ENCODE data around the gene CPT2. TPM values are rescaled to one million over a fixed set of nuclear protein-coding genes. Genes with fewer than 3 reads are reported as not detected.

The CPT2 gene
- total RNA-seq, 1 donor from 2014 or later, result 19.0 TPM

DNA sequence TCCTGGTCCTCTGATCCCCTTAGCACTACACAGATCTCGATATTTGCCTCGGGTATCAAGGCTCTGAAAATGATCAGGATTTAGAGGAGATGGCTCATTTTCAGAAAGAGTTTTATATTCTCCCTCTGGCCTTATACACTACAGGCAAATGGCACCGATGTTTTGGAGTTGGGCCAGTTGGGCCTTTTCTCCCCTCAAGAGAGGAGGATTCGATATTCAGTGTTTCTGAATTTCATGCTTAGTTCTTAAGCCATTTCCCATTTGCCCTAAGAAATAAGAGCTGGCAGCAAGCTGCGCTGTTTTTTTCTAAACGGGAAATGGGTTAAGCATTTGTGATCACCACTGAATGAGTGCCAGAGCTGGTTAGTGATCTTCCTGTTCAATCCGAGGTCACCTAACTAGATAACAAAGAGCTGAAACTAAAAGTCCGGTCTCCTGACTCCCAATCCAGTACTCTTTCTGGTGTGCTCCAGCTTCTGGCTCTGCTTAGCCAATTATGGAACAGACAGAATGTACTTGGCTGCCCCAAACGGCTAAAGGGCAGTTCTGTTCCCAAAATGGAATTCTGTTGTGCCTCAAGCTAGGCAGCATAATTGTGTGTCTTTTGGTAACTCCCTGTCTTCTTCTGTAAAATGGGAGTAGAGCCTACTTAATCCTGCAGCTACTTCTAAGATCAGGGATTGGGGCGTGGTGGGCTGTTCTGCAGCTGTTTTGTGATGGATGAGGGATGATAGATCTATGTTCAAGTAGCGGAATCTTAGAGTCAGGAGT, 1.2 kb upstream of the CPT2 start:
- peaks cover 23% of the 10 kb centered on the region for H3K4me1 Mint-ChIP-seq
- Histone ChIP-seq H3F3A (ENCODE audit: low read depth) (no peaks in the 10 kb centered on the region), H3K9me3 (ENCODE audit: low read depth) (no peaks in the 10 kb centered on the region), H3K27ac (no peak overlapping the region), H3K4me3 (no peak overlapping the region), H3K36me3 (no peaks in the 10 kb centered on the region), H3K4me1 (peaks cover 10% of the 10 kb centered on the region), H3K4me2 (no peak overlapping the region), H4K20me1 (ENCODE audit: low read depth) (no peaks in the 10 kb centered on the region), H3K79me2 (ENCODE audit: low read depth) (peaks cover 20% of the 10 kb centered on the region), H3K27me3 (peaks cover 12% of the 10 kb centered on the region), H3K9ac (no peak overlapping the region), H2AFZ (replicated peaks) (peak overlapping the region; percentile 81)
- H3K36me3 Mint-ChIP-seq, result peaks cover 3% of the 10 kb centered on the region
- peaks cover 2% of the 10 kb centered on the region for H3K27me3 Mint-ChIP-seq (ENCODE audit: insufficient read depth, low read depth)
- DNase-seq (ENCODE audit: low spot score), result no peak
- H3K4me3 Mint-ChIP-seq, result peak overlapping the region; percentile 87
- no peak overlapping the region for H3K27ac Mint-ChIP-seq
- peaks cover 2% of the 10 kb centered on the region for H3K9me3 Mint-ChIP-seq
- TF ChIP-seq EZH2phosphoT487 (IDR thresholded peaks at IDR 0.05) (no peak), EZH2 (IDR thresholded peaks at IDR 0.05) (no peak)
- TF ChIP-seq, protein P1, sequence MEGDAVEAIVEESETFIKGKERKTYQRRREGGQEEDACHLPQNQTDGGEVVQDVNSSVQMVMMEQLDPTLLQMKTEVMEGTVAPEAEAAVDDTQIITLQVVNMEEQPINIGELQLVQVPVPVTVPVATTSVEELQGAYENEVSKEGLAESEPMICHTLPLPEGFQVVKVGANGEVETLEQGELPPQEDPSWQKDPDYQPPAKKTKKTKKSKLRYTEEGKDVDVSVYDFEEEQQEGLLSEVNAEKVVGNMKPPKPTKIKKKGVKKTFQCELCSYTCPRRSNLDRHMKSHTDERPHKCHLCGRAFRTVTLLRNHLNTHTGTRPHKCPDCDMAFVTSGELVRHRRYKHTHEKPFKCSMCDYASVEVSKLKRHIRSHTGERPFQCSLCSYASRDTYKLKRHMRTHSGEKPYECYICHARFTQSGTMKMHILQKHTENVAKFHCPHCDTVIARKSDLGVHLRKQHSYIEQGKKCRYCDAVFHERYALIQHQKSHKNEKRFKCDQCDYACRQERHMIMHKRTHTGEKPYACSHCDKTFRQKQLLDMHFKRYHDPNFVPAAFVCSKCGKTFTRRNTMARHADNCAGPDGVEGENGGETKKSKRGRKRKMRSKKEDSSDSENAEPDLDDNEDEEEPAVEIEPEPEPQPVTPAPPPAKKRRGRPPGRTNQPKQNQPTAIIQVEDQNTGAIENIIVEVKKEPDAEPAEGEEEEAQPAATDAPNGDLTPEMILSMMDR (IDR thresholded peaks at IDR 0.05), result no peak

DNA sequence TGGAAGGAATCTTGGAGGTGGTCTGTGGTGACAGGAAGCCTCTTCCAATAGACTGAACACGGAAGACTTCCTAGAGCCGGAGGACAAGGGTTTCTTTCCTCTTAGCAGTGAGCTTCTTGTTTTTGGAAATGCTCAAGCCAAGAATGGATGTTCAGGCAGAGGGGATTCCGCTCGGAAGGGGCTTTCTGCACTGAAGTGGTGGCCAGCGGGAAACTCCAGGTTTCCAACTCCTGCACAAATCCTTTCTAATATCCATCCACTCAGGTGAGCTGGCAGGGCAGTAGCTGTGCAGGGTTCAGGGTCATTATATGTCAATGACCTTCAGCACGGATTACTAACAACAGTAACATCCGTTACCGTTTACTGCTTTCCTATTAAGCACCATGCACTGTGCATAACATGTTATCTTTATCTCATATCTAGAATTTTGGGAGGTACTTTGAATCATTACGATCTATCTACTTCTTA, 573 bp upstream of the CPT2 start:
- Histone ChIP-seq H3K9ac (no peak overlapping the region), H3K4me3 (peak overlapping the region; percentile 93), H3K36me3 (no peaks in the 10 kb centered on the region), H3K9me3 (ENCODE audit: low read depth) (no peaks in the 10 kb centered on the region), H3K27ac (no peak overlapping the region), H3K4me1 (peaks cover 10% of the 10 kb centered on the region), H2AFZ (replicated peaks) (peak overlapping the region; percentile 81), H3K4me2 (peak overlapping the region; percentile 94), H3K27me3 (peaks cover 12% of the 10 kb centered on the region), H3K79me2 (ENCODE audit: low read depth) (peaks cover 20% of the 10 kb centered on the region), H4K20me1 (ENCODE audit: low read depth) (no peaks in the 10 kb centered on the region), H3F3A (ENCODE audit: low read depth) (no peaks in the 10 kb centered on the region)
- TF ChIP-seq EZH2 (IDR thresholded peaks at IDR 0.05) (no peak), EZH2phosphoT487 (IDR thresholded peaks at IDR 0.05) (no peak)
- TF ChIP-seq, protein P1 (IDR thresholded peaks at IDR 0.05), result no peak
- peaks cover 5% of the 10 kb centered on the region for H3K36me3 Mint-ChIP-seq
- peak overlapping the region; percentile 87 for H3K4me3 Mint-ChIP-seq
- peak overlapping the region; percentile 80 for H3K27ac Mint-ChIP-seq
- H3K27me3 Mint-ChIP-seq (ENCODE audit: insufficient read depth, low read depth), result peaks cover 2% of the 10 kb centered on the region
- peaks cover 2% of the 10 kb centered on the region for H3K9me3 Mint-ChIP-seq
- no peak for DNase-seq (ENCODE audit: low spot score)
- H3K4me1 Mint-ChIP-seq, result peaks cover 20% of the 10 kb centered on the region

- Histone ChIP-seq H3K27ac (no peak overlapping the region), H2AFZ (replicated peaks) (peak overlapping the region; percentile 81), H3K9me3 (ENCODE audit: low read depth) (no peaks in the 10 kb centered on the region), H3K79me2 (ENCODE audit: low read depth) (peaks cover 20% of the 10 kb centered on the region), H3K4me3 (peak overlapping the region; percentile 93), H3K27me3 (peaks cover 12% of the 10 kb centered on the region), H3K36me3 (no peaks in the 10 kb centered on the region), H4K20me1 (ENCODE audit: low read depth) (no peaks in the 10 kb centered on the region), H3F3A (ENCODE audit: low read depth) (no peaks in the 10 kb centered on the region), H3K4me2 (peak overlapping the region; percentile 94), H3K4me1 (peaks cover 10% of the 10 kb centered on the region), H3K9ac (peak overlapping the region; percentile 90)
- H3K27ac Mint-ChIP-seq, result peak overlapping the region; percentile 32
- H3K36me3 Mint-ChIP-seq, result peaks cover 12% of the 10 kb centered on the region
- peaks cover 2% of the 10 kb centered on the region for H3K27me3 Mint-ChIP-seq (ENCODE audit: insufficient read depth, low read depth)
- no peak for TF ChIP-seq EZH2 (IDR thresholded peaks at IDR 0.05)
- TF ChIP-seq, protein P1 (IDR thresholded peaks at IDR 0.05), result no peak
- TF ChIP-seq EZH2phosphoT487 (IDR thresholded peaks at IDR 0.05), result no peak
- DNase-seq (ENCODE audit: low spot score), result peak; percentile 28
- peaks cover under 1% of the 10 kb centered on the region for H3K9me3 Mint-ChIP-seq
- peaks cover 20% of the 10 kb centered on the region for H3K4me1 Mint-ChIP-seq
- H3K4me3 Mint-ChIP-seq, result peak overlapping the region; percentile 91
Measured at GRCh38 chr1:53197291-53198200, 922 bp downstream of the CPT2 start.
